ENCODE results near the gene SLFN12L. TPM values are rescaled to one million over a fixed set of nuclear protein-coding genes. Genes with fewer than 3 reads are reported as not detected.

Gene SLFN12L
- polyA plus RNA-seq, 1 of the 3 experiments (the other 2 are of a cell fraction) = not detected

DNA sequence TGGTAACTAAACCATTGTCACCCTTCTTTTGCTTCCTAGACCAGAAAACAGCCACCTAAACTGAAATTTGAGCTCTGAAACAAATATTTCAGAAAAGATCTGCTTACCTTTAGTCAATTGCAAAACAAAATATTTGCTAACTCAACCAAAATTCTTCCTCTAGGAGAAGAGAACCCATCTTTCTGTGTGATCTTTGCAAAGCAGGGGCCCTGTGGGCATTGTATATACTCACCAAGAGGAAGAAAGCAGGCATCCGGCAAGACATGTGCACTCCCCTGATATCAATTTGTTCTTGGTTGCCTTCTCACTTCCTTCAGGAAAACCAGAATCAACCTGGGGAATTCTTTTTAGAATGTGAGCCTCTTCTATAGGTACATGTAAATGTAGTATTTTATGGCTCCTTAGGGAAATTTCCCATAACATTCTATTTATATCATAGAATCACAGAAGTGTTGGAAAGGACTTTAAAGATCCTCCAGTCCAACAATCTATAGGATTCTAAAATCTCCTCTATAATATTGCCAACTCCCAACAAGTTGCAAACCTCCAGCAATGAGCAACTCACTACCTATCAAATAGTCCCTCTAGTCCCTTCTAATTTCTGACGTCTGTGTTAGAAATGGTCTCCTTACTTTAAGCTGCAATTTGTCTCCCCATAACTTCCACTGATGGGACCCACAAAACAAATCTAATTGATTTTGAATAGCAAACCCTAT lies 22.2 kb upstream of the SLFN12L start:
- WGBS (ENCODE audit: low lambda C conversion rate) = 37% methylated on average over 2 of the region's 2 CpGs
- Histone ChIP-seq H3K27ac (ENCODE audit: low read depth in 2 of 2, low read length in 1 of 2) (no peak overlapping the region), H4K20me1 (ENCODE audit: insufficient read depth) (no peaks in the 10 kb centered on the region), H2AFZ (ENCODE audit: low read depth) (no peak overlapping the region), H3K9me2 (no peaks in the 10 kb centered on the region), H3K27me3 (ENCODE audit: insufficient read depth) (peaks cover 44% of the 10 kb centered on the region), H3K9ac (no peak overlapping the region), H3K36me3 (replicated peaks in 1 of 2; ENCODE audit: control insufficient read depth in 1 of 2, insufficient read depth in 2 of 2, low read length in 1 of 2) (no peaks in the 10 kb centered on the region), H3F3A (replicated peaks; ENCODE audit: insufficient read depth) (peaks cover 3% of the 10 kb centered on the region), H3K9me3 (no peaks in the 10 kb centered on the region), H3K4me3 (ENCODE audit: low read depth in 2 of 2, low read length in 1 of 2) (no peak overlapping the region), H3K4me1 (ENCODE audit: control insufficient read depth in 1 of 2, insufficient read depth in 2 of 2, low read depth in 1 of 2, low read length in 1 of 2) (no peaks in the 10 kb centered on the region), H3K79me2 (ENCODE audit: insufficient read depth) (no peaks in the 10 kb centered on the region), H3K4me2 (no peak overlapping the region)
- TF ChIP-seq, protein P1, sequence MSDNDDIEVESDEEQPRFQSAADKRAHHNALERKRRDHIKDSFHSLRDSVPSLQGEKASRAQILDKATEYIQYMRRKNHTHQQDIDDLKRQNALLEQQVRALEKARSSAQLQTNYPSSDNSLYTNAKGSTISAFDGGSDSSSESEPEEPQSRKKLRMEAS (IDR thresholded peaks at IDR 0.05; ENCODE audit: low read depth) = no peak
- TF ChIP-seq MEF2A (IDR thresholded peaks at IDR 0.05; ENCODE audit: borderline replicate concordance, low read depth) = no peak
- no peak for TF ChIP-seq RXRA (IDR thresholded peaks at IDR 0.05; ENCODE audit: borderline replicate concordance, low read depth)
- TF ChIP-seq, protein P2, sequence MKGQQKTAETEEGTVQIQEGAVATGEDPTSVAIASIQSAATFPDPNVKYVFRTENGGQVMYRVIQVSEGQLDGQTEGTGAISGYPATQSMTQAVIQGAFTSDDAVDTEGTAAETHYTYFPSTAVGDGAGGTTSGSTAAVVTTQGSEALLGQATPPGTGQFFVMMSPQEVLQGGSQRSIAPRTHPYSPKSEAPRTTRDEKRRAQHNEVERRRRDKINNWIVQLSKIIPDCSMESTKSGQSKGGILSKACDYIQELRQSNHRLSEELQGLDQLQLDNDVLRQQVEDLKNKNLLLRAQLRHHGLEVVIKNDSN (IDR thresholded peaks at IDR 0.05; ENCODE audit: borderline replicate concordance, low read depth) = no peak
- TF ChIP-seq, protein P3, sequence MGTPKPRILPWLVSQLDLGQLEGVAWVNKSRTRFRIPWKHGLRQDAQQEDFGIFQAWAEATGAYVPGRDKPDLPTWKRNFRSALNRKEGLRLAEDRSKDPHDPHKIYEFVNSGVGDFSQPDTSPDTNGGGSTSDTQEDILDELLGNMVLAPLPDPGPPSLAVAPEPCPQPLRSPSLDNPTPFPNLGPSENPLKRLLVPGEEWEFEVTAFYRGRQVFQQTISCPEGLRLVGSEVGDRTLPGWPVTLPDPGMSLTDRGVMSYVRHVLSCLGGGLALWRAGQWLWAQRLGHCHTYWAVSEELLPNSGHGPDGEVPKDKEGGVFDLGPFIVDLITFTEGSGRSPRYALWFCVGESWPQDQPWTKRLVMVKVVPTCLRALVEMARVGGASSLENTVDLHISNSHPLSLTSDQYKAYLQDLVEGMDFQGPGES (IDR thresholded peaks at IDR 0.05; ENCODE audit: low read depth, low read length) = no peak
- no peak for TF ChIP-seq TAF1 (IDR thresholded peaks at IDR 0.05; ENCODE audit: borderline replicate concordance, low read depth, low read length)
- TF ChIP-seq SIN3A (IDR thresholded peaks at IDR 0.05; ENCODE audit: borderline replicate concordance, low read depth, low read length) = no peak
- TF ChIP-seq RFX5 (IDR thresholded peaks at IDR 0.05; ENCODE audit: low read length) = no peak
- TF ChIP-seq, protein P4, sequence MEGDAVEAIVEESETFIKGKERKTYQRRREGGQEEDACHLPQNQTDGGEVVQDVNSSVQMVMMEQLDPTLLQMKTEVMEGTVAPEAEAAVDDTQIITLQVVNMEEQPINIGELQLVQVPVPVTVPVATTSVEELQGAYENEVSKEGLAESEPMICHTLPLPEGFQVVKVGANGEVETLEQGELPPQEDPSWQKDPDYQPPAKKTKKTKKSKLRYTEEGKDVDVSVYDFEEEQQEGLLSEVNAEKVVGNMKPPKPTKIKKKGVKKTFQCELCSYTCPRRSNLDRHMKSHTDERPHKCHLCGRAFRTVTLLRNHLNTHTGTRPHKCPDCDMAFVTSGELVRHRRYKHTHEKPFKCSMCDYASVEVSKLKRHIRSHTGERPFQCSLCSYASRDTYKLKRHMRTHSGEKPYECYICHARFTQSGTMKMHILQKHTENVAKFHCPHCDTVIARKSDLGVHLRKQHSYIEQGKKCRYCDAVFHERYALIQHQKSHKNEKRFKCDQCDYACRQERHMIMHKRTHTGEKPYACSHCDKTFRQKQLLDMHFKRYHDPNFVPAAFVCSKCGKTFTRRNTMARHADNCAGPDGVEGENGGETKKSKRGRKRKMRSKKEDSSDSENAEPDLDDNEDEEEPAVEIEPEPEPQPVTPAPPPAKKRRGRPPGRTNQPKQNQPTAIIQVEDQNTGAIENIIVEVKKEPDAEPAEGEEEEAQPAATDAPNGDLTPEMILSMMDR (IDR thresholded peaks at IDR 0.05) = no peak
- no peak for TF ChIP-seq EP300 (IDR thresholded peaks at IDR 0.05; ENCODE audit: borderline replicate concordance in 1 of 2, low read depth in 1 of 2, low read length in 1 of 2)
- TF ChIP-seq FOXJ3 (CRISPR knock-in tag; IDR thresholded peaks at IDR 0.05) = no peak
- TF ChIP-seq GABPA (IDR thresholded peaks at IDR 0.05; ENCODE audit: low read depth) = no peak
- no peak for TF ChIP-seq SMC3 (IDR thresholded peaks at IDR 0.05; ENCODE audit: low read depth, low read length)
- ChIA-PET CTCF (interaction anchor here (1.4 to 2.7 kb wide), 5 partner anchors 20 to 1139 kb away, joined by 3 to 10 read pairs (median 5); no protein-coding TSS in a partner anchor), POLR2A (no interaction called here)
- no peak for DNase-seq
